Measurements from ENCODE around the gene PCNX1.

DNA sequence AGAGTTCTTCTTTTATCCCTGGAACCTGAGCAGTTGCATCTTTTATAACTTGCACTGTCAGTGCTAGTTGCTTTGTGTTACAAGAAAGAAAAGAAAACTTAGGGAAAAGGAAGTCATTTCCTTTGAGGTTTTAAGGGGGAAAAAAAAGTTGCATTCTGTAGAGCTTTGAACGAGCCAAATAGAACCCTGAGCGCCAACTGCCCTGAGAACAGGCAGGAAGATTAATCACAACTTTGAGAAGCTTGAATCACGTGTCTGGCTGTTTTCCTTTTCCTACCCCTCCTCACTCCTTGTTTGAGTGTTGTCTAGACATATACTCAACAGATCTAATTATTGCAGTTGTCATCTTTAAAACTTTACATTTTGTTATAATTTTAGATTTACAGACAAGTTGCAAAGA, 12.5 kb downstream of the PCNX1 start:
- TF ChIP-seq, protein P1, sequence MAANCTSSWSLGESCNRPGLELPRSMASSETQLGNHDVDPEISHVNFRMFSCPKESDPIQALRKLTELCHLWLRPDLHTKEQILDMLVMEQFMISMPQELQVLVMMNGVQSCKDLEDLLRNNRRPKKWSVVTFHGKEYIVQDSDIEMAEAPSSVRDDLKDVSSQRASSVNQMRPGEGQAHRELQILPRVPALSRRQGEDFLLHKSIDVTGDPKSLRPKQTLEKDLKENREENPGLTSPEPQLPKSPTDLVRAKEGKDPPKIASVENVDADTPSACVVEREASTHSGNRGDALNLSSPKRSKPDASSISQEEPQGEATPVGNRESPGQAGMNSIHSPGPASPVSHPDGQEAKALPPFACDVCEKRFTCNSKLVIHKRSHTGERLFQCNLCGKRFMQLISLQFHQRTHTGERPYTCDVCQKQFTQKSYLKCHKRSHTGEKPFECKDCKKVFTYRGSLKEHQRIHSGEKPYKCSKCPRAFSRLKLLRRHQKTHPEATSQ (tag by site-specific recombination; IDR thresholded peaks at IDR 0.05), result no peak
- TF ChIP-seq, protein P2, sequence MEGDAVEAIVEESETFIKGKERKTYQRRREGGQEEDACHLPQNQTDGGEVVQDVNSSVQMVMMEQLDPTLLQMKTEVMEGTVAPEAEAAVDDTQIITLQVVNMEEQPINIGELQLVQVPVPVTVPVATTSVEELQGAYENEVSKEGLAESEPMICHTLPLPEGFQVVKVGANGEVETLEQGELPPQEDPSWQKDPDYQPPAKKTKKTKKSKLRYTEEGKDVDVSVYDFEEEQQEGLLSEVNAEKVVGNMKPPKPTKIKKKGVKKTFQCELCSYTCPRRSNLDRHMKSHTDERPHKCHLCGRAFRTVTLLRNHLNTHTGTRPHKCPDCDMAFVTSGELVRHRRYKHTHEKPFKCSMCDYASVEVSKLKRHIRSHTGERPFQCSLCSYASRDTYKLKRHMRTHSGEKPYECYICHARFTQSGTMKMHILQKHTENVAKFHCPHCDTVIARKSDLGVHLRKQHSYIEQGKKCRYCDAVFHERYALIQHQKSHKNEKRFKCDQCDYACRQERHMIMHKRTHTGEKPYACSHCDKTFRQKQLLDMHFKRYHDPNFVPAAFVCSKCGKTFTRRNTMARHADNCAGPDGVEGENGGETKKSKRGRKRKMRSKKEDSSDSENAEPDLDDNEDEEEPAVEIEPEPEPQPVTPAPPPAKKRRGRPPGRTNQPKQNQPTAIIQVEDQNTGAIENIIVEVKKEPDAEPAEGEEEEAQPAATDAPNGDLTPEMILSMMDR (tag by site-specific recombination; IDR thresholded peaks at IDR 0.05), result no peak
- TF ChIP-seq ZNF138 (tag by site-specific recombination; IDR thresholded peaks at IDR 0.05; ENCODE audit: borderline replicate concordance), result no peak
- no peak for TF ChIP-seq ZNF350 (tag by site-specific recombination; IDR thresholded peaks at IDR 0.05)
- TF ChIP-seq, protein P3, sequence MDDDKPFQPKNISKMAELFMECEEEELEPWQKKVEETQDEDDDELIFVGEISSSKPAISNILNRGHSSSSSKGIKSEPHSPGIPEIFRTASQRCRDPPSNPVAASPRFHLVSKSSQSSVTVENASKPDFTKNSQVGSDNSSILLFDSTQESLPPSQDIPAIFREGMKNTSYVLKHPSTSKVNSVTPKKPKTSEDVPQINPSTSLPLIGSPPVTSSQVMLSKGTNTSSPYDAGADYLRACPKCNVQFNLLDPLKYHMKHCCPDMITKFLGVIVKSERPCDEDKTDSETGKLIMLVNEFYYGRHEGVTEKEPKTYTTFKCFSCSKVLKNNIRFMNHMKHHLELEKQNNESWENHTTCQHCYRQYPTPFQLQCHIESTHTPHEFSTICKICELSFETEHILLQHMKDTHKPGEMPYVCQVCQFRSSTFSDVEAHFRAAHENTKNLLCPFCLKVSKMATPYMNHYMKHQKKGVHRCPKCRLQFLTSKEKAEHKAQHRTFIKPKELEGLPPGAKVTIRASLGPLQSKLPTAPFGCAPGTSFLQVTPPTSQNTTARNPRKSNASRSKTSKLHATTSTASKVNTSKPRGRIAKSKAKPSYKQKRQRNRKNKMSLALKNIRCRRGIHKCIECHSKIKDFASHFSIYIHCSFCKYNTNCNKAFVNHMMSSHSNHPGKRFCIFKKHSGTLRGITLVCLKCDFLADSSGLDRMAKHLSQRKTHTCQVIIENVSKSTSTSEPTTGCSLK (tag by site-specific recombination; IDR thresholded peaks at IDR 0.05), result no peak
- no peak for TF ChIP-seq ZNF175 (tag by site-specific recombination; IDR thresholded peaks at IDR 0.05)
- TF ChIP-seq KLF7 (tag by site-specific recombination; IDR thresholded peaks at IDR 0.05; ENCODE audit: borderline replicate concordance), result no peak
- no peak for TF ChIP-seq ZNF792 (tag by site-specific recombination; IDR thresholded peaks at IDR 0.05)

Measured in HEK293 (cell line).